Sigmoid colon (tissue), 4 donors: ENCODE measurements around the gene NME3.

Experiments
- POLR2AphosphoS5 ChIP-seq, 4 donors: sonication (generic); formaldehyde crosslinking; IDR thresholded peaks; one replicate each; pipeline ENCODE4 v1.6.1; 2017; ENCODE audit warnings: antibody characterized with exemption in 4 of 4
- TF ChIP-seq, protein P1 (sequence below), 4 experiments: fragments of 450-650 bp in 3 of 4; fragments of 200-600 bp in 1 of 4; IDR thresholded peaks; one replicate each; pipeline ENCODE4 v1.5.1; 2016 to 2019; ENCODE audit warnings: antibody characterized with exemption in 4 of 4, mild to moderate bottlenecking in 3 of 4, moderate library complexity in 2 of 4

DNA sequence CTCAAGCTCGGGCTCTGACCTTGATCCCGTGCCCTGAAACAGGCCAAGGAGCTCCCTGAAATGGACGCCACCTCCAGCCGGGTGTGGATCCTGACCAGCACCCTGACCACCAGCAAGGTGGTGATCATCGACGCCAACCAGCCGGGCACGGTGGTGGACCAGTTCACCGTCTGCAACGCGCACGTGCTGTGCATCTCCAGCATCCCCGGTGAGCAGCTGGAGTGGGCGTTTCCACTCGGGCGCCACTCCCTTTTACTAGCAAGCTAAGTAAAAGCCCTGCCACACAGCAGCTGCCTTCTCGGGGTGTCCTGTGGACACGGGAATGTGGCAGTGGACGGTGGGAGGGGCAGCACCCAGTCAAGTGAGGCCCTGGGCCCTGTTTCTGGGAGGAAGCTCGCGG lies 6.4 kb downstream of the NME3 start:
- TF ChIP-seq, protein P1, sequence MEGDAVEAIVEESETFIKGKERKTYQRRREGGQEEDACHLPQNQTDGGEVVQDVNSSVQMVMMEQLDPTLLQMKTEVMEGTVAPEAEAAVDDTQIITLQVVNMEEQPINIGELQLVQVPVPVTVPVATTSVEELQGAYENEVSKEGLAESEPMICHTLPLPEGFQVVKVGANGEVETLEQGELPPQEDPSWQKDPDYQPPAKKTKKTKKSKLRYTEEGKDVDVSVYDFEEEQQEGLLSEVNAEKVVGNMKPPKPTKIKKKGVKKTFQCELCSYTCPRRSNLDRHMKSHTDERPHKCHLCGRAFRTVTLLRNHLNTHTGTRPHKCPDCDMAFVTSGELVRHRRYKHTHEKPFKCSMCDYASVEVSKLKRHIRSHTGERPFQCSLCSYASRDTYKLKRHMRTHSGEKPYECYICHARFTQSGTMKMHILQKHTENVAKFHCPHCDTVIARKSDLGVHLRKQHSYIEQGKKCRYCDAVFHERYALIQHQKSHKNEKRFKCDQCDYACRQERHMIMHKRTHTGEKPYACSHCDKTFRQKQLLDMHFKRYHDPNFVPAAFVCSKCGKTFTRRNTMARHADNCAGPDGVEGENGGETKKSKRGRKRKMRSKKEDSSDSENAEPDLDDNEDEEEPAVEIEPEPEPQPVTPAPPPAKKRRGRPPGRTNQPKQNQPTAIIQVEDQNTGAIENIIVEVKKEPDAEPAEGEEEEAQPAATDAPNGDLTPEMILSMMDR (IDR thresholded peaks at IDR 0.05), result no peak
- TF ChIP-seq POLR2AphosphoS5 (IDR thresholded peaks at IDR 0.05), result no peak
